ENCODE data around the gene GABBR2.

DNA sequence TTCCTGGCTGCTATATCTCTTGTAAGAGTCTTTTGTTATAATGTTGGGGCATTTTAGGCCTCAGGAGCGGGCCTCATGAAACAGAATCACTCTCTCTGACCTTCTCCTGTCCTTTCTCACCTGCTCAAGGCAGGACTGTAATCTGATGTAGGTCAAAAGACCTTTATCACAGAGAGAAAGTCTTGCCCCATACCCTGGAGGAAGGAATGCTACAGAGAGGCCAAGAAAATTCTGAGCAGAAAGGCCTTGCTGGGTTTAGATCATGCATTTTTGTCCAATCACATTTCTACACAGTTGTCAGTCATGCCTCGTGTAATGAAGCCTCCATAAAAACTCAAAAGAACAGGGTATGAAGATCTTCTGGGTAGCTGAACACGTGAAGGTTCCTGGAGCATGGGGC, 408.1 kb downstream of the GABBR2 start:
- TF ChIP-seq GATA2 (IDR thresholded peaks at IDR 0.05; ENCODE audit: low read depth, low read length) (no peak), GATA3 (IDR thresholded peaks at IDR 0.05; ENCODE audit: low read depth, low read length) (no peak)
